Smooth muscle cell (in vitro differentiated cells): ENCODE data around the gene CYP4F22. TPM values are rescaled to one million over a fixed set of nuclear protein-coding genes. Genes with fewer than 3 reads are reported as not detected.
"Not testable (repeated sequence)": the region's sequence is repeated elsewhere in the genome, so short reads cannot be mapped to it uniquely, and the experiment has no call there.

Experiments
- DNase-seq: peaks from one replicate; lab custom pipeline; 2025; ENCODE audit not compliant: unreplicated experiment; lab: John Stamatoyannopoulos, UW
- H2AFZ ChIP-seq: fragments of 200-600 bp; sonication (generic); 2 replicates; pipeline ENCODE4 v1.6.0; 2016; ENCODE audit warnings: antibody characterized with exemption, low read depth, mild to moderate bottlenecking
- H3F3A ChIP-seq: fragments of 200-600 bp; sonication (generic); 2 replicates; pipeline ENCODE4 v1.6.0; 2017; ENCODE audit warnings: antibody characterized with exemption, low read depth
- H3K27ac ChIP-seq: fragments of 200-600 bp; sonication (generic); 2 replicates; pipeline ENCODE4 v1.5.1; 2016; ENCODE audit warnings: low read depth, mild to moderate bottlenecking
- H3K27me3 ChIP-seq: fragments of 200-600 bp; sonication (generic); 2 replicates; pipeline ENCODE4 v1.6.1; 2016; ENCODE audit warnings: low read depth, mild to moderate bottlenecking
- H3K36me3 ChIP-seq: fragments of 200-600 bp; sonication (generic); 2 replicates; pipeline ENCODE4 v1.5.1; 2016; ENCODE audit warnings: low read depth
- H3K4me1 ChIP-seq: fragments of 200-600 bp; sonication (generic); 2 replicates; pipeline ENCODE4 v1.5.1; 2016; ENCODE audit warnings: low read depth
- H3K4me2 ChIP-seq: fragments of 200-600 bp; sonication (generic); 2 replicates; pipeline ENCODE4 v1.6.0; 2016; ENCODE audit warnings: mild to moderate bottlenecking
- H3K4me3 ChIP-seq: fragments of 200-600 bp; sonication (generic); 2 replicates; pipeline ENCODE4 v1.5.1; 2016; ENCODE audit warnings: mild to moderate bottlenecking
- H3K79me2 ChIP-seq: fragments of 200-600 bp; sonication (generic); 2 replicates; pipeline ENCODE4 v1.6.0; 2016; ENCODE audit warnings: low read depth, mild to moderate bottlenecking
- H3K9ac ChIP-seq: fragments of 200-600 bp; sonication (generic); 2 replicates; pipeline ENCODE4 v1.6.0; 2016; ENCODE audit warnings: low read depth
- H3K9me3 ChIP-seq: fragments of 200-600 bp; sonication (generic); replicated peaks from 2 replicates; pipeline ENCODE4 v1.5.1; 2016; ENCODE audit warnings: low read depth
- H4K20me1 ChIP-seq: fragments of 200-600 bp; sonication (generic); 2 replicates; pipeline ENCODE4 v1.6.0; 2016; ENCODE audit warnings: low read depth
- WGBS: methylation state at CpG from one replicate; pipeline ENCODE4 v1.1.7; 2016; ENCODE audit warnings: low lambda C conversion rate; 5-methylcytosine and 5-hydroxymethylcytosine counted together
- polyA plus RNA-seq: library from polyadenylated mRNA; unstranded; fragments of >200 nt; fragmentation: Nextera tagmentation; extraction: Ambion mirVana; gene quantifications from 2 replicates; pipeline ENCODE4 v1.2.1, GENCODE V29; 2016
- total RNA-seq: library from RNA; depleted of rRNA; stranded (reverse); fragments of >200 nt; gene quantifications from 2 replicates; pipeline ENCODE4 v1.2.3, GENCODE V29; 2014
- TF ChIP-seq, protein P1 (sequence below): fragments of 200-600 bp; sonication (generic); IDR thresholded peaks from 2 replicates; pipeline ENCODE4 v1.5.1; 2017; ENCODE audit warnings: borderline replicate concordance, mild to moderate bottlenecking, antibody characterized with exemption; ENCODE audit not compliant: insufficient read depth, poor library complexity, severe bottlenecking

CYP4F22 gene
- total and polyA plus RNA-seq, 2 experiments from 2014 or later = not detected

DNA sequence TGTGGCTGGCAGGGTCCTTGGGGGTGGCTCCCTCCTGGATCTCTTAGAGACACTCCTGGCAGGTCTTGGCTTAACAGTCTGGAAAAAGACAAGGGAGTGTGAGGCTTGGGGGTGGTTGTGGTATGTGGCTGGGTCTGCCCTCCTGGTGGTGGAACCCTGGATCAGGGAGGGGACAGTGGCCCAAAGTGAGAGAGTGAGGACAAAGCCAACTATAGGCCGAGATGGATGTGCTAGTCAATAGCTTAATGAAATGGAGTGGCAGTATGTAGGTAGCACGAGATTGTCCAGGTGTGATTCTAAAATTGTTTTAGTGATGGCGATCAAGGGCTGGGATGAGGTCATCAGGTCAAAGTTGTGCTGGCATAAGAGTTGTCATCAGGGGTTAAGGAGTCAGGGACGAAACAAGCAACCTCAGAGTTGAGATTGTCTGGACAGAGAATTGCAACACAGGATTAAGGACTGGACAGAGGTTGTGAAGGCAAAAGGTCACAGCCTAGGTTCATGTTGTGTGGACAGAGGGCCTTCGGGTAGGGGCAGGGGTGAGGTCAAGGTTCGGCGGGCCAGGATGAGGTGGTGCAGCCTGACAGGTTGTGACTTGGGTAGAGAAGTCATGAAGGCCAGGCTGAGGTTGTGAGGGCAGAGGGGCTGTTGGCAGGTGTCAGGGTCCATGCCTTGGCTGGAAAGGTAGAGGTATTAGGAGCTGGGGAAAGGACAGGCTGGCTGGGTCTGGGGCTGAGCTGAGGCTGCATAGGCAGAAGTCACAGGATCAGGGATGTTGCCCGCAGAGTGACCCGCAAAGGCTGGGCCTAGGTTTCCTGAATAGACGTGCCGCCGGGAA is 39.4 kb upstream of the CYP4F22 start:
- WGBS = 68% methylated on average over 12 of the region's 12 CpGs
- Histone ChIP-seq H4K20me1 (no peaks in the 10 kb centered on the region), H3K4me3 (no peak overlapping the region), H3K4me2 (no peak overlapping the region), H3K4me1 (no peaks in the 10 kb centered on the region), H3K27me3 (peaks cover 31% of the 10 kb centered on the region), H3K79me2 (no peaks in the 10 kb centered on the region), H3K36me3 (no peaks in the 10 kb centered on the region), H3K9me3 (no peaks in the 10 kb centered on the region), H3K27ac (no peak overlapping the region), H3F3A (no peaks in the 10 kb centered on the region), H2AFZ (no peak overlapping the region), H3K9ac (no peak overlapping the region)
- DNase-seq = no peak
- TF ChIP-seq, protein P1, sequence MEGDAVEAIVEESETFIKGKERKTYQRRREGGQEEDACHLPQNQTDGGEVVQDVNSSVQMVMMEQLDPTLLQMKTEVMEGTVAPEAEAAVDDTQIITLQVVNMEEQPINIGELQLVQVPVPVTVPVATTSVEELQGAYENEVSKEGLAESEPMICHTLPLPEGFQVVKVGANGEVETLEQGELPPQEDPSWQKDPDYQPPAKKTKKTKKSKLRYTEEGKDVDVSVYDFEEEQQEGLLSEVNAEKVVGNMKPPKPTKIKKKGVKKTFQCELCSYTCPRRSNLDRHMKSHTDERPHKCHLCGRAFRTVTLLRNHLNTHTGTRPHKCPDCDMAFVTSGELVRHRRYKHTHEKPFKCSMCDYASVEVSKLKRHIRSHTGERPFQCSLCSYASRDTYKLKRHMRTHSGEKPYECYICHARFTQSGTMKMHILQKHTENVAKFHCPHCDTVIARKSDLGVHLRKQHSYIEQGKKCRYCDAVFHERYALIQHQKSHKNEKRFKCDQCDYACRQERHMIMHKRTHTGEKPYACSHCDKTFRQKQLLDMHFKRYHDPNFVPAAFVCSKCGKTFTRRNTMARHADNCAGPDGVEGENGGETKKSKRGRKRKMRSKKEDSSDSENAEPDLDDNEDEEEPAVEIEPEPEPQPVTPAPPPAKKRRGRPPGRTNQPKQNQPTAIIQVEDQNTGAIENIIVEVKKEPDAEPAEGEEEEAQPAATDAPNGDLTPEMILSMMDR = no peak

DNA sequence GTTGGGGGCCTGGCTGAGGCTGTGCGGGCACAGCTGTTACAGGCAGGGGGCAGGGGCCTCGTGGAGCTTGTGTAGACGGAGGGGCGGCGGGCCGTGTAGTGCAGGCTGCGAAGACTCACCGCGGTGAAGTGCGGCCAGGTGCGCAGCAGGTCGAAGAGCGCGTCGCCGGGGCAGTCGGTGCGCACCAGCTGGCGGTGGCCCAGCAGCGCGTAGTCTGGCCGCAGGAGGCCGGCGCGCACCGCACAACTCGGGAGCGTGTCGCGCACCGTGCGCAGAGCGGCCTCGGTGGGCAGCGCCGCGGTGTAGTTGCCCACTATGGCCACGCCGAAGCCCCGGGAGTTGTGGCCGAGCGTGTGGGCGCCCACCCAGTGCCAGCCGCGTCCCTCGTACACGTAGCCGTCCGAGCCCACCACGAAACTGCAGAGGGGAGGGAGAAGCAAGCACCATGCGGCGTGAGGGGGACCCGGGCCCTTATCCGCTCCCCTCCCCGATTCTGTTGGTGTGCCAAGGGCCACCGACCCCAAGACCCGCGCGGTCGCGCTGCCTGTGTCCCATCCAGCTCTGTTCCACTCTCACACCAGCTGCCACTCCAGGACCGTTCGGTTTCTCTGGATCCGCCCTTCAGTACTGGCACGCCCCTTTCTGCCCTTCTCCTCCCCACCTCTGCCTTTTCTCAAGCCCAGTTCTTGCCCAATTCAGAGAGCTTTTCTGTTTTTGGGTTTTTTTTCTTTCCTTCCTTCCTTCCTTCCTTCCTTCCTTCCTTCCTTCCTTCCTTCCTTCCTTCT is 38.6 kb upstream of the CYP4F22 start:
- no peak overlapping the region for H3K4me2 ChIP-seq
- TF ChIP-seq, protein P1 = no peak
- no peaks in the 10 kb centered on the region for H3K36me3 ChIP-seq
- no peaks in the 10 kb centered on the region for H3K4me1 ChIP-seq
- H3F3A ChIP-seq = no peaks in the 10 kb centered on the region
- peaks cover 27% of the 10 kb centered on the region for H3K27me3 ChIP-seq
- H3K79me2 ChIP-seq = no peaks in the 10 kb centered on the region
- no peak overlapping the region for H3K9ac ChIP-seq
- no peak overlapping the region for H2AFZ ChIP-seq
- no peak overlapping the region for H3K27ac ChIP-seq
- H3K9me3 ChIP-seq = no peaks in the 10 kb centered on the region
- no peaks in the 10 kb centered on the region for H4K20me1 ChIP-seq
- DNase-seq = no peak
- H3K4me3 ChIP-seq = no peak overlapping the region
- 12% methylated on average over 46 of the region's 65 CpGs for WGBS

DNA sequence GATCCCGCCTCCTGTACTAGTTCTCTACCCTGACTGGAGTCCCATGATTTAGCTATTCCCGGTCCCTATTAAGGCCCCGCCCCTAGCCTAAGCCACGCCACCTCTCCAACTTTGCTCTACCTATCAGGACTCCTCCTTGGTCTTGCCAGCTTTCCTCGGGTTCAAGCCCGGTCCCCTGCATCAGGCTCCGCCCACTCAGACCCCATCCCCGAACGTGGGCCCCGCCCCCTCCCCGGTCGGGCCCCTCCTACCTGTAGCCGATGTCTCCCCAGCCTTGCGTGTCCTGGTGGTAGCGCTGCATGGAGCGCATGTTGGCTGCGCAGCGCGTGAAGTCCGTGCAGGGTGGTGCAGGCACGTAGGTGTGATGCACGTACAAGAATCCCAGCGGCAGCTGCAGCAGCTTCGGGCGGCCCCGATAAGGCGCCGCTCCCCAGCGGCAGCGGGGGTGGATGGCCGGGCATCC is 36.7 kb upstream of the CYP4F22 start:
- Histone ChIP-seq H3K36me3 (no peaks in the 10 kb centered on the region), H3K9me3 (no peaks in the 10 kb centered on the region), H3F3A (no peaks in the 10 kb centered on the region), H4K20me1 (no peaks in the 10 kb centered on the region), H3K79me2 (no peaks in the 10 kb centered on the region), H3K4me3 (no peak overlapping the region), H3K4me1 (no peaks in the 10 kb centered on the region), H3K27ac (no peak overlapping the region), H3K27me3 (peaks cover 21% of the 10 kb centered on the region), H3K4me2 (no peak overlapping the region), H3K9ac (no peak overlapping the region), H2AFZ (no peak overlapping the region)
- DNase-seq = no peak
- 85% methylated on average over 30 of the region's 31 CpGs for WGBS
- TF ChIP-seq, protein P1 = no peak

DNA sequence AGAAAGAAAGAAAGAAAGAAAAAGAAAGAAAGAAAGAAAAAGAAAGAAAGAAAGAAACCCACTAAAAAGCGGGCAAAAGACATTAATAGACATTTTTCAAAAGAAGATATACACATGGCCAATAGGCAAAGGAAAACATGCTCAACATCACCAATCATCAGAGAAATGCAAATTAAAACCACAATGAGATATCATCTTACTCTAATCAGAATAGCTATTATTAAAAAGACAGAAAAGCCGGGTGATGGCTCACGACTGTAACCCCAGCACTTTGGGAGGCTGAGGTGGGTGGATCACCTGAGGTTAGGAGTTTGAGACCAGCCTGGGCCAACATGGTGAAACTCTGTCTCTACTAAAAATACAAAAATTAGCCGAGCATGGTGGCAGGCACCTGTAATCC is 34.5 kb upstream of the CYP4F22 start:
- H3K9me3 ChIP-seq, H4K20me1 ChIP-seq, H3K27ac ChIP-seq, DNase-seq, H3K79me2 ChIP-seq, H3K4me2 ChIP-seq, H3K4me1 ChIP-seq, H3F3A ChIP-seq, H3K4me3 ChIP-seq, H3K36me3 ChIP-seq, H3K9ac ChIP-seq, H2AFZ ChIP-seq: not testable (repeated sequence)
- WGBS = 87% methylated on average over 4 of the region's 4 CpGs
- H3K27me3 ChIP-seq = peaks cover 14% of the 10 kb centered on the region
